Thyroid gland (tissue), 4 donors: Measurements from ENCODE around the gene MAP7.

ENCODE experiments used
- CTCF ChIP-seq, 6 experiments: fragments of 200-600 bp in 3 of 6; fragments of 450-650 bp in 3 of 6; sonication (generic) in 3 of 6; IDR thresholded peaks; one replicate each; pipeline ENCODE4 v1.5.1; 2016 to 2019; ENCODE audit warnings: antibody characterized with exemption in 6 of 6, mild to moderate bottlenecking in 2 of 6, inconsistent platforms in 1 of 6, moderate library complexity in 1 of 6
- POLR2A ChIP-seq, 2 donors: fragments of 450-650 bp; IDR thresholded peaks; one replicate each; pipeline ENCODE4 v1.6.1; 2017; ENCODE audit warnings: antibody characterized with exemption in 2 of 2, mild to moderate bottlenecking in 2 of 2, moderate library complexity in 1 of 2

GRCh38 chr6:136326038-136326553 is 224.1 kb downstream of the MAP7 start:
- TF ChIP-seq CTCF (IDR thresholded peaks at IDR 0.05) (no peak), POLR2A (IDR thresholded peaks at IDR 0.05) (no peak)
